Iris pigment epithelial cell (primary cell): ENCODE measurements around the gene ADGRA3.
A peak's percentile ranks its signal among the peaks of the same experiment; 100 is the strongest.

ENCODE experiments used
- DNase-seq: peaks from one replicate; pipeline ENCODE4 v3.0.0-alpha.2; 2011; ENCODE audit warnings: low read depth

Gene ADGRA3

GRCh38 chr4:22515888-22516541, at the start of gene ADGRA3:
Gene ADGRA3 (minus strand): TSS chr4:22516066. CDS start chr4:22515784, 282 bp downstream.
- peak; percentile 64 for DNase-seq

GRCh38 chr4:22556495-22556894, 40.6 kb upstream of the ADGRA3 start:
- no peak for DNase-seq

GRCh38 chr4:22554670-22555069, 38.8 kb upstream of the ADGRA3 start:
- no peak for DNase-seq

GRCh38 chr4:22553560-22553959, 37.7 kb upstream of the ADGRA3 start:
- no peak for DNase-seq

- no peak for DNase-seq
Observed at GRCh38 chr4:22552812-22553211, 36.9 kb upstream of the ADGRA3 start.

- no peak for DNase-seq
Observed at GRCh38 chr4:22551550-22551949, 35.7 kb upstream of the ADGRA3 start.

GRCh38 chr4:22546299-22546698, 30.4 kb upstream of the ADGRA3 start:
- no peak for DNase-seq

GRCh38 chr4:22539251-22539650, 23.4 kb upstream of the ADGRA3 start:
- no peak for DNase-seq

GRCh38 chr4:22537864-22538263, 22.0 kb upstream of the ADGRA3 start:
- DNase-seq: no peak

GRCh38 chr4:22534374-22534773, 18.5 kb upstream of the ADGRA3 start:
- DNase-seq: no peak

GRCh38 chr4:22532896-22533295, 17.0 kb upstream of the ADGRA3 start:
- no peak for DNase-seq

GRCh38 chr4:22532117-22532516, 16.3 kb upstream of the ADGRA3 start:
- DNase-seq: no peak

- DNase-seq: no peak
Observed at GRCh38 chr4:22531311-22532019, 15.6 kb upstream of the ADGRA3 start.

- no peak for DNase-seq
Observed at GRCh38 chr4:22524895-22525294, 9.0 kb upstream of the ADGRA3 start.

GRCh38 chr4:22522706-22523501, 7.0 kb upstream of the ADGRA3 start:
- DNase-seq: no peak

GRCh38 chr4:22522206-22522605, 6.3 kb upstream of the ADGRA3 start:
- peak; percentile 43 for DNase-seq

- no peak for DNase-seq
Observed at GRCh38 chr4:22521240-22521639, 5.4 kb upstream of the ADGRA3 start.

GRCh38 chr4:22515145-22515887, 550 bp downstream of the ADGRA3 start:
- DNase-seq: peak; percentile 74

GRCh38 chr4:22514481-22514880, 1.4 kb downstream of the ADGRA3 start:
- peak; percentile 24 for DNase-seq

GRCh38 chr4:22514001-22514400, 1.9 kb downstream of the ADGRA3 start:
- peak; percentile 81 for DNase-seq

- DNase-seq: no peak
Observed at GRCh38 chr4:22512306-22512705, 3.6 kb downstream of the ADGRA3 start.

- no peak for DNase-seq
Observed at GRCh38 chr4:22510750-22511149, 5.1 kb downstream of the ADGRA3 start.
